OCI-LY1 (cell line): Measurements from ENCODE around the gene FOXE1.

ENCODE experiments used
- H2AFZ ChIP-seq: fragments of 200-600 bp; sonication (generic), shearing (Covaris generic); 2 replicates; pipeline ENCODE4 v1.6.0; 2014; ENCODE audit warnings: antibody characterized with exemption, mild to moderate bottlenecking, low read length
- H3F3A ChIP-seq: fragments of 200-600 bp; sonication (generic), shearing (Covaris generic); 2 replicates; pipeline ENCODE4 v1.6.0; 2014; ENCODE audit warnings: mild to moderate bottlenecking, antibody characterized with exemption, low read length, moderate library complexity; ENCODE audit not compliant: insufficient read depth
- H3K27ac ChIP-seq: fragments of 200-600 bp; sonication (generic); 2 replicates; pipeline ENCODE4 v1.5.1; 2014; ENCODE audit warnings: low read length, mixed run types, mild to moderate bottlenecking, low read depth; ENCODE audit not compliant: poor library complexity, severe bottlenecking
- H3K27me3 ChIP-seq: fragments of 200-600 bp; sonication (generic); 2 replicates; pipeline ENCODE4 v1.6.0; 2014; ENCODE audit warnings: antibody characterized with exemption, mild to moderate bottlenecking, low read length, moderate library complexity; ENCODE audit not compliant: insufficient read depth
- H3K36me3 ChIP-seq: fragments of 200-600 bp; sonication (generic); 2 replicates; pipeline ENCODE4 v1.6.1; 2014; ENCODE audit warnings: mild to moderate bottlenecking, antibody characterized with exemption, low read length, moderate library complexity, mixed read lengths; ENCODE audit not compliant: insufficient read depth
- H3K4me1 ChIP-seq: fragments of 200-600 bp; sonication (generic); 2 replicates; pipeline ENCODE4 v1.5.1; 2014; ENCODE audit warnings: mild to moderate bottlenecking, low read length, moderate library complexity; ENCODE audit not compliant: insufficient read depth, severe bottlenecking
- H3K4me2 ChIP-seq: fragments of 200-600 bp; sonication (generic), shearing (Covaris generic); 2 replicates; pipeline ENCODE4 v1.6.1; 2014; ENCODE audit warnings: low read length
- H3K4me3 ChIP-seq: fragments of 200-600 bp; sonication (generic); 2 replicates; pipeline ENCODE4 v1.5.1; 2014; ENCODE audit warnings: low read length, low read depth, mild to moderate bottlenecking, mixed read lengths; ENCODE audit not compliant: poor library complexity, severe bottlenecking
- H3K79me2 ChIP-seq: fragments of 200-600 bp; shearing (Covaris generic); 2 replicates; pipeline ENCODE4 v1.6.1; 2016; ENCODE audit warnings: mixed run types, low read length, mixed read lengths; ENCODE audit not compliant: insufficient read depth
- H3K9ac ChIP-seq: fragments of 200-600 bp; sonication (generic), shearing (Covaris generic); 2 replicates; pipeline ENCODE4 v1.6.1; 2014; ENCODE audit warnings: mild to moderate bottlenecking, low read length, mixed read lengths
- H3K9me2 ChIP-seq: fragments of 200-600 bp; sonication (generic), shearing (Covaris generic); 2 replicates; pipeline ENCODE4 v1.6.1; 2014; ENCODE audit warnings: low read depth, mild to moderate bottlenecking, low read length, mixed read lengths
- H3K9me3 ChIP-seq: fragments of 200-600 bp; shearing (Covaris generic); 2 replicates; pipeline ENCODE4 v1.6.1; 2014; ENCODE audit warnings: low read length, mixed read lengths
- H4K20me1 ChIP-seq: fragments of 200-600 bp; sonication (generic), shearing (Covaris generic); 2 replicates; pipeline ENCODE4 v1.6.0; 2016; ENCODE audit warnings: mild to moderate bottlenecking, low read length; ENCODE audit not compliant: insufficient read depth
- EZH2 ChIP-seq: fragments of 200-600 bp; sonication (generic), shearing (Covaris generic); IDR thresholded peaks from 2 replicates; pipeline ENCODE4 v1.8.0; 2017; ENCODE audit warnings: borderline replicate concordance, mixed run types, mild to moderate bottlenecking, antibody characterized with exemption, low read length, moderate library complexity, mixed read lengths
- TF ChIP-seq, protein P1 (sequence below): fragments of 200-600 bp; sonication (generic), shearing (Covaris generic); IDR thresholded peaks from 2 replicates; pipeline ENCODE4 v1.5.1; 2017; ENCODE audit warnings: mild to moderate bottlenecking, antibody characterized with exemption, low read length, moderate library complexity, mixed read lengths

Gene FOXE1

GRCh38 chr9:97858393-97858713 is 5.3 kb downstream of the FOXE1 start:
- no peak overlapping the region for H3K4me2 ChIP-seq
- no peak overlapping the region for H3K4me3 ChIP-seq
- H3F3A ChIP-seq = no peaks in the 10 kb centered on the region
- H3K4me1 ChIP-seq = no peaks in the 10 kb centered on the region
- no peak overlapping the region for H2AFZ ChIP-seq
- no peaks in the 10 kb centered on the region for H3K36me3 ChIP-seq
- H3K27me3 ChIP-seq = no peaks in the 10 kb centered on the region
- TF ChIP-seq, protein P1, sequence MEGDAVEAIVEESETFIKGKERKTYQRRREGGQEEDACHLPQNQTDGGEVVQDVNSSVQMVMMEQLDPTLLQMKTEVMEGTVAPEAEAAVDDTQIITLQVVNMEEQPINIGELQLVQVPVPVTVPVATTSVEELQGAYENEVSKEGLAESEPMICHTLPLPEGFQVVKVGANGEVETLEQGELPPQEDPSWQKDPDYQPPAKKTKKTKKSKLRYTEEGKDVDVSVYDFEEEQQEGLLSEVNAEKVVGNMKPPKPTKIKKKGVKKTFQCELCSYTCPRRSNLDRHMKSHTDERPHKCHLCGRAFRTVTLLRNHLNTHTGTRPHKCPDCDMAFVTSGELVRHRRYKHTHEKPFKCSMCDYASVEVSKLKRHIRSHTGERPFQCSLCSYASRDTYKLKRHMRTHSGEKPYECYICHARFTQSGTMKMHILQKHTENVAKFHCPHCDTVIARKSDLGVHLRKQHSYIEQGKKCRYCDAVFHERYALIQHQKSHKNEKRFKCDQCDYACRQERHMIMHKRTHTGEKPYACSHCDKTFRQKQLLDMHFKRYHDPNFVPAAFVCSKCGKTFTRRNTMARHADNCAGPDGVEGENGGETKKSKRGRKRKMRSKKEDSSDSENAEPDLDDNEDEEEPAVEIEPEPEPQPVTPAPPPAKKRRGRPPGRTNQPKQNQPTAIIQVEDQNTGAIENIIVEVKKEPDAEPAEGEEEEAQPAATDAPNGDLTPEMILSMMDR = no peak
- TF ChIP-seq EZH2 = no peak
- H4K20me1 ChIP-seq = no peaks in the 10 kb centered on the region
- no peak overlapping the region for H3K27ac ChIP-seq
- H3K79me2 ChIP-seq = no peaks in the 10 kb centered on the region
- H3K9ac ChIP-seq = no peak overlapping the region
- no peaks in the 10 kb centered on the region for H3K9me3 ChIP-seq
- no peaks in the 10 kb centered on the region for H3K9me2 ChIP-seq

DNA sequence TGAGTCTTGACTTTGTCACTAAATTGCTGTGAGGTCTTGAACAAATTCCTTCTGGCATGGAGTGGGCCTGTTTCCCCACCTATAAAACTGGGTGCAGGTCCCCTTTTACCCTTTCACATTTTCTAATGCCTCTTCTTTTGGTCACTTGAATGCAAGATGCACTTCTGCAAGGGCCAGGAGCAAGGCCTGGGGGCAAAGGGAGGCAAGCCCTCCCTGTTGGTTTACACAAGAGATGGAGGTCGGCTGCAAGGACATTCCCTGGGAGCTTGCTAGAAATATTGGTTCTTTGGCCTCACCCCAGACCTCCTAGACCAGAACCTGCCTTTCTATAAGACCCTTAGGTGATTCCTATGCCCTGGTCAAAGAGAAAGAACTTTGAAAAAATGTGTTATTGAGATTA is 5.8 kb downstream of the FOXE1 start:
- H3K79me2 ChIP-seq = no peaks in the 10 kb centered on the region
- no peaks in the 10 kb centered on the region for H3K36me3 ChIP-seq
- no peak overlapping the region for H3K4me2 ChIP-seq
- no peaks in the 10 kb centered on the region for H3F3A ChIP-seq
- no peak overlapping the region for H3K9ac ChIP-seq
- no peaks in the 10 kb centered on the region for H4K20me1 ChIP-seq
- H2AFZ ChIP-seq = no peak overlapping the region
- no peak for TF ChIP-seq EZH2
- TF ChIP-seq, protein P1 = no peak
- H3K9me3 ChIP-seq = no peaks in the 10 kb centered on the region
- H3K4me3 ChIP-seq = no peak overlapping the region
- no peaks in the 10 kb centered on the region for H3K4me1 ChIP-seq
- H3K9me2 ChIP-seq = no peaks in the 10 kb centered on the region
- no peak overlapping the region for H3K27ac ChIP-seq
- H3K27me3 ChIP-seq = no peaks in the 10 kb centered on the region

DNA sequence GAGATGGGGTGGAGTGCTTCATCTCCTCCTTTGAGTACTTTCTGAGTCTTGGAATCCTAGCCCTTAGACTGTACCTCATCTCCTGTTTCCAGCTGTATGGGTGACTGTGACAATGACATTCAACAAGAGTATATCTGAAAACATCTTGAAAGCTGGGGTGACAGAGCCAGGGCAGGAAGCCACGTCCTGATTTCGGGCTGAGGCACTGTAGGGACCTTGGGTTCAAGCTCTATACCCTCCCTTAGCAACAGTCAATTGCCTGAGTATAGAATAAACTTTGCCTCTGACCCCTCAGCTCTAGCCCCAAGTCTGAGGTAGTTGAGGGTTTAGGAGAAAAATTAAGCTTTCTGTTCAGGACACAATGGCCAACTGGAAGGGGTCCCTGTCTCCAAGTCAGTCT is 6.3 kb downstream of the FOXE1 start:
- Histone ChIP-seq H3K27ac (no peak overlapping the region), H3K4me2 (no peak overlapping the region), H3K9me3 (no peaks in the 10 kb centered on the region), H2AFZ (no peak overlapping the region), H3K4me3 (no peak overlapping the region), H3K27me3 (no peaks in the 10 kb centered on the region), H3K9ac (no peak overlapping the region), H3F3A (no peaks in the 10 kb centered on the region), H3K9me2 (no peaks in the 10 kb centered on the region), H3K79me2 (no peaks in the 10 kb centered on the region), H3K4me1 (no peaks in the 10 kb centered on the region), H4K20me1 (no peaks in the 10 kb centered on the region), H3K36me3 (no peaks in the 10 kb centered on the region)
- TF ChIP-seq, protein P1 = no peak
- TF ChIP-seq EZH2 = no peak
